ENCODE data around the gene NTRK1.

Gene NTRK1

GRCh38 chr1:156883919-156884318, 23.3 kb downstream of the NTRK1 start:
- no peak for DNase-seq

GRCh38 chr1:156884560-156885184, 24.0 kb downstream of the NTRK1 start:
- DNase-seq: no peak

- DNase-seq: no peak
Observed at GRCh38 chr1:156885314-156885713, 24.6 kb downstream of the NTRK1 start.

- DNase-seq: no peak
Observed at GRCh38 chr1:156885880-156886355, 25.3 kb downstream of the NTRK1 start.

- DNase-seq: no peak
Observed at GRCh38 chr1:156886583-156887281, 26.1 kb downstream of the NTRK1 start.

GRCh38 chr1:156887317-156887716, 26.7 kb downstream of the NTRK1 start:
- DNase-seq: no peak

- DNase-seq: no peak
Observed at GRCh38 chr1:156887734-156888133, 27.1 kb downstream of the NTRK1 start.

GRCh38 chr1:156889802-156890580, 29.3 kb downstream of the NTRK1 start:
- no peak for DNase-seq

GRCh38 chr1:156892190-156893047, 31.8 kb downstream of the NTRK1 start:
- DNase-seq: peak; percentile 90

GRCh38 chr1:156893048-156893953, 32.6 kb downstream of the NTRK1 start, which contains the start of gene PEAR1:
Gene PEAR1 (plus strand): TSS chr1:156893718. CDS start chr1:156903927, 10,209 bp downstream.
- no peak for DNase-seq

- no peak for DNase-seq
Observed at GRCh38 chr1:156894001-156894400, 33.3 kb downstream of the NTRK1 start.

- no peak for DNase-seq
Observed at GRCh38 chr1:156894711-156895454, 34.2 kb downstream of the NTRK1 start.

- no peak for DNase-seq
Observed at GRCh38 chr1:156895455-156895812, 34.8 kb downstream of the NTRK1 start.

GRCh38 chr1:156895927-156896326, 35.3 kb downstream of the NTRK1 start:
- no peak for DNase-seq

- DNase-seq: no peak
Observed at GRCh38 chr1:156896490-156897033, 35.9 kb downstream of the NTRK1 start.

- no peak for DNase-seq
Observed at GRCh38 chr1:156897078-156897825, 36.6 kb downstream of the NTRK1 start.

GRCh38 chr1:156898161-156898566, 37.5 kb downstream of the NTRK1 start:
- DNase-seq: no peak

GRCh38 chr1:156898971-156899664, 38.5 kb downstream of the NTRK1 start:
- DNase-seq: no peak
